GM12801 (cell line): ENCODE data around the gene TERC.

ENCODE experiments used
- CTCF ChIP-seq: IDR thresholded peaks from one replicate; pipeline ENCODE4 v1.5.1; 2011; ENCODE audit warnings: control low read depth; ENCODE audit not compliant: insufficient read length; ENCODE audit errors: extremely low read depth

The TERC gene

GRCh38 chr3:169751875-169752274 lies 13.0 kb downstream of the TERC start:
- TF ChIP-seq CTCF: no peak

GRCh38 chr3:169750665-169751064 lies 14.2 kb downstream of the TERC start:
- TF ChIP-seq CTCF: no peak

- no peak for TF ChIP-seq CTCF
Observed at GRCh38 chr3:169748670-169749069, 16.2 kb downstream of the TERC start.

- TF ChIP-seq CTCF: no peak
Observed at GRCh38 chr3:169746924-169747323, 17.9 kb downstream of the TERC start.

- TF ChIP-seq CTCF: no peak
Observed at GRCh38 chr3:169744366-169745054, 20.4 kb downstream of the TERC start.

- no peak for TF ChIP-seq CTCF
Observed at GRCh38 chr3:169739067-169739466, 25.8 kb downstream of the TERC start.

GRCh38 chr3:169722724-169723123 lies 42.1 kb downstream of the TERC start:
- TF ChIP-seq CTCF: no peak
